ENCODE data around the gene NPLOC4. TPM values are rescaled to one million over a fixed set of nuclear protein-coding genes. Genes with fewer than 3 reads are reported as not detected.

The NPLOC4 gene
- total and polyA plus RNA-seq, 2 of the 8 experiments (the other 6 are each of a cell fraction or from before 2014, with no cell fraction given): 70.7 to 92.7 TPM

DNA sequence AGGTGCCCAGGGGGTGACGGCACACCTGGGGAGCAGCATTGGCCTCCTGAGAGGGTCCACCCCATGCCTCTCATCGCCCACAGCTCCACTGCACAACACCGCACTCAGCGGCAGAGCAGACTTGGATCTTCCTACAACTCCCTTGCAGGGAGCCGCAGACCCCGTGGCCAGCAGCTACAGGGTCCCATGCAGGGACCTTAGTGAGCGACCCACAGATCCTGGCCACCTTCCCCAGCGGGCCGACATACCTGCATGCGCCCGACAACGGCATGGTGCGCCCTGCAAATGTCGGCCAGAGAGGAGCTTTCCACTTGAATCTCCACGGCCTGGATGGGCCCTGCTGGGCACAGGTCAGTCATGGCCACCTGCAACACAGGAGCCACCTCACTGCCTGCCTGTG lies 93.2 kb downstream of the NPLOC4 start:
- Histone ChIP-seq H3K4me1 (replicated peaks in 1 of 4; ENCODE audit: control insufficient read depth in 3 of 4, insufficient read depth in 4 of 4, low read length in 3 of 4) (no peaks in the 10 kb centered on the region), H2BK5ac (ENCODE audit: low read depth, low read length) (no peak overlapping the region), H3K79me2 (ENCODE audit: control insufficient read depth in 1 of 2, insufficient read depth in 2 of 2, low read length in 2 of 2) (no peaks in the 10 kb centered on the region), H3K18ac (ENCODE audit: extremely low read depth, low read length) (no peak overlapping the region), H3K4ac (replicated peaks; ENCODE audit: insufficient read length, low read depth, low read length) (no peak overlapping the region), H2BK20ac (ENCODE audit: low read length) (no peak overlapping the region), H2AK5ac (ENCODE audit: low read depth, low read length) (no peak overlapping the region), H4K20me1 (replicated peaks in 1 of 2; ENCODE audit: control insufficient read depth in 1 of 2, insufficient read depth in 2 of 2, low read length in 2 of 2) (peaks cover 2 to 19% of the 10 kb centered on the region in 2 experiments), H2BK12ac (ENCODE audit: low read depth, low read length) (no peak overlapping the region), H3K56ac (replicated peaks; ENCODE audit: insufficient read length, low read depth, low read length) (no peak overlapping the region), H3K9me3 (ENCODE audit: insufficient read depth in 2 of 2, low read depth in 1 of 2, low read length in 1 of 2) (no peaks in the 10 kb centered on the region), H2BK15ac (ENCODE audit: low read length) (no peak overlapping the region), H2AFZ (ENCODE audit: low read length) (no peak overlapping the region), H3K14ac (ENCODE audit: insufficient read length) (no peak overlapping the region), H3K4me3 (ENCODE audit: extremely low read depth in 1 of 4, insufficient read depth in 2 of 4, low read depth in 3 of 4, low read length in 4 of 4) (no peak overlapping the region), H3K9ac (replicated peaks in 1 of 4; ENCODE audit: extremely low read depth in 1 of 4, low read depth in 3 of 4, low read length in 3 of 4) (no peak overlapping the region), H3K79me1 (ENCODE audit: low read depth, low read length) (no peaks in the 10 kb centered on the region; the same call in 1 of the 2 replicates), H3K4me2 (ENCODE audit: insufficient read depth in 1 of 2, low read depth in 2 of 2, low read length in 2 of 2) (no peak overlapping the region), H4K8ac (ENCODE audit: extremely low read depth, insufficient read depth, low read length) (no peak overlapping the region), H3K27ac (ENCODE audit: low read depth, low read length) (no peak overlapping the region), H3K27me3 (replicated peaks in 1 of 4; ENCODE audit: control insufficient read depth in 3 of 4, extremely low read depth in 1 of 4, insufficient read depth in 3 of 4, low read length in 3 of 4) (no peaks in the 10 kb centered on the region), H3K23me2 (ENCODE audit: low read depth, low read length) (no peaks in the 10 kb centered on the region), H4K91ac (replicated peaks; ENCODE audit: insufficient read length, low read length) (no peak overlapping the region), H4K5ac (ENCODE audit: insufficient read length, low read depth, low read length) (no peak overlapping the region), H3K36me3 (ENCODE audit: control insufficient read depth in 2 of 4, insufficient read depth in 4 of 4, low read length in 3 of 4) (peaks cover 2 to 33% (median 22%) of the 10 kb centered on the region in 4 experiments; a peak in 7 of 8 replicates), H3K23ac (ENCODE audit: insufficient read length) (no peak overlapping the region), H2BK120ac (replicated peaks; ENCODE audit: low read depth, low read length) (no peak overlapping the region)
- POLR2A ChIA-PET (ENCODE audit: partially characterized antibody): interaction anchor here (1.1 to 2.6 kb wide), 5 partner anchors 9 to 34 kb away, joined by 3 to 11 read pairs (median 4); partner anchors contain the start of gene FSCN2
- FAIRE-seq (no peak), DNase-seq (ENCODE audit: low read depth in 1 of 2, low spot score in 2 of 2) (no peak)
- CTCF ChIA-PET (ENCODE audit: partially characterized antibody): interaction anchor here (1.0 to 1.7 kb wide), 3 partner anchors 103 to 291 kb away, joined by 3 to 4 read pairs (median 3); no protein-coding TSS in a partner anchor
- WGBS, 2 experiments (ENCODE audit: extremely low coverage in 1 of 2, insufficient coverage in 1 of 2, insufficient read length in 1 of 2, insufficient replicate concordance in 2 of 2, low coverage in 1 of 2, low lambda C conversion rate in 2 of 2, missing lambda C conversion rate in 1 of 2): 88% methylated on average over 14 of the region's 15 CpGs; no CpG with 5 or more reads in 1 of the 2 experiments
- TF ChIP-seq TAF7 (optimal IDR thresholded peaks at IDR 0.05; ENCODE audit: borderline replicate concordance, low read depth, low read length) (no peak), CBX5 (IDR thresholded peaks at IDR 0.05; ENCODE audit: low read depth, low read length) (no peak), ATF2 (IDR thresholded peaks at IDR 0.05; ENCODE audit: low read length) (no peak), KDM4A (IDR thresholded peaks at IDR 0.05; ENCODE audit: low read depth, low read length, severe bottlenecking) (no peak), TBP (IDR thresholded peaks at IDR 0.05; ENCODE audit: low read depth, low read length) (no peak), TAF1 (IDR thresholded peaks at IDR 0.05; ENCODE audit: low read depth, low read length) (no peak)

Data from H1 (cell line).